Fibroblast of skin of right quadriceps (primary cell): ENCODE measurements around the gene VAV2.
A peak's percentile ranks its signal among the peaks of the same experiment; 100 is the strongest.

Experiments used
- DNase-seq: peaks from one replicate; pipeline ENCODE4 v3.0.0-alpha.2; 2013

The VAV2 gene

DNA sequence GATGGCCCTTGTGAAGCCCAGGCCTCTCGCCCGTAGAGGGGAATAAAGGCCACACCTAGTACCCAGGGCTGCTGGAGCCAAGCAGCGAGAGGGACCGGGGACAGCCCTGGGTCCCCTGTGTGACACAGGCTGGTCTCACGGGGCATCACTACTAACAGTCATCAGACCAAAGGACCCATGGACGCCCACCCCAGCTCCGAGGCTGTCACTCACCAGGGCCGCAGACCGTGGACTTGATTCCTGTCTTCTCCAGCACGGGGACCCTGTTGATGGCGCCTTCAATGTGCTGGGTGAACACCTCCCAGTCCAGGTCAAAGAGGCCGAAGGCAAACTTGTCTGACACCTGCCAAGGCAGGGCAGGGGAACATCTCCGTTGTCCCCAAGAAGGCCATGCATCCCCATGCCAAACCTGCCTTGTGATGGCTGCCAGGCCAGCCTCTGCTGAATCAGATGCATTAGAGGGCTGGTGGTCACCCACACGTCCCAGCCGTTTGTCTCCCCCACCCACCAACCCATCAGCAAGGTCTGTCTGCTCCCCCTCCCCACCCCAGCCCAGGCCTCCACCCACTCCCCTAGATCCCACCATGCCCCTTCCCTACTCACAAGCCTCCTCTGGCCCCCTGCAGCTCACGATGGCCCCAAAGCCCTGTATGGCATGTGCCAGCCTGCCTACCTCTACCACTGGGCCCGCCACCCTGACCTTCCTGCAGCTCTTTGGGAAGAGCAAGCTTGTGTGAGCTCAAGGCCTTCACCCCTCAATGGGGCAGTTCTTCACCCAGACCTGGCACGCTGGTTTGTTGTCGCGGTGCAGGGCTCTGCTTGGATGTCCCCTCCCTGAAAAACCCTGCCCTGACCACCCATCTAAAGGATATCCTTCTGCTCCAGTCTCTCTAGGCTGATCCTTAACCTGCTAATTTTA, 274.8 kb downstream of the VAV2 start:
- no peak for DNase-seq

DNA sequence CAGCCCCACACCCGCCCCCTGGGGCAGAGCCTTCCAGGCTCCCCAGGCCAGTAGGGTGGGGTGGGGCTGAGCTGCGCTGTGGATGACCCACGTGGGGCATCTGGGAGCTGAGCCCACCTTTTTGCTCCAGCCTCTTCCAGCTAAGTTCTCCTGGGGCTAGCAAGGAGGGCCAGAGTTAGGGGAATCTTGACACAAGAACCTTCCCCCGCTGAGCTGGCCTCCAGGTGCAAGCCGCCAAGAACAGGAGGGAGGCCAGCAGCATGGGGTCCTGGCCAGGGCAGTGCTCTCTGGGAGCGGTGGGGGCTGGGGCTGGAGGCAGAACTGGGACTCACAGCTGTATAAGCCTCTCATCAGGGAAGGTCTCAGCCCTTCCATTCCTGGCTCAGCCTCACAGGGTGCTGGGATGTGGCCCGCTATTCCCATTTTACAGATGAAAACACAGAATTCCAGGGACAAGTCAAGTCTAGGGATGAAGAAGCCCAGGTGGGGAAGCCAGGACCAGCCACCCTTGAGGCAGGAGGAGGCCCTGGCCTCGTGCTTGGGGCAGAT, 275.5 kb downstream of the VAV2 start:
- DNase-seq = no peak

- peak; percentile 32 for DNase-seq
These were observed 276.1 kb downstream of the VAV2 start for GRCh38 chr9:133715866-133716563.

DNA sequence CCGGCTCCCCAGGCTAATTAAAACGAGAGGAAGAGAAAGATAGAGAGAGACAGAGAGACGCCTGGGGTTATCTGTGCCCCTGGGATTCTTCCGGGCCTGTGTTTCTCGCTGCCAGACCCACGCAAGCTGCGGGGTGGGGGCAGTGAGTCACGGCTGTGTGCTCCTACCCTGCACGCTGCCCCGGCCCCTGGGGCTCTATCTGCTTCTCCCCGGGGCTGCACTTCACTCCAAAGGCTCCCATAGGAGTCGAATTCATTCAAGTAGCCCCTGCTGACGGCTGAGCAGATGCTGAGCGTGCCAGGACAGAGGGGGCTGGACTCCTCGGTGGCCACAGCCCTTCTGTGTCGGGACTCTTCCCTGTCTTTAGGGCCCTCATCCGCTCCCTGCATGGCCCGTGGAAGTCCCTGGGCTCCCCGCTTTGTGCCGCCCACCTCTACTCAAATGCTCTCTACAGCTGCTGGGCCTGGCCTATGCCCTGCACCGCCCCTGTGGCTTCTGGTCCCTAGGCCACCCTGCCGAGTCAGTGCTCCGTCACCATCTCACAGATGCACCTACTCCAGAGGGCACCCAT, 276.7 kb downstream of the VAV2 start:
- DNase-seq = peak; percentile 35

DNA sequence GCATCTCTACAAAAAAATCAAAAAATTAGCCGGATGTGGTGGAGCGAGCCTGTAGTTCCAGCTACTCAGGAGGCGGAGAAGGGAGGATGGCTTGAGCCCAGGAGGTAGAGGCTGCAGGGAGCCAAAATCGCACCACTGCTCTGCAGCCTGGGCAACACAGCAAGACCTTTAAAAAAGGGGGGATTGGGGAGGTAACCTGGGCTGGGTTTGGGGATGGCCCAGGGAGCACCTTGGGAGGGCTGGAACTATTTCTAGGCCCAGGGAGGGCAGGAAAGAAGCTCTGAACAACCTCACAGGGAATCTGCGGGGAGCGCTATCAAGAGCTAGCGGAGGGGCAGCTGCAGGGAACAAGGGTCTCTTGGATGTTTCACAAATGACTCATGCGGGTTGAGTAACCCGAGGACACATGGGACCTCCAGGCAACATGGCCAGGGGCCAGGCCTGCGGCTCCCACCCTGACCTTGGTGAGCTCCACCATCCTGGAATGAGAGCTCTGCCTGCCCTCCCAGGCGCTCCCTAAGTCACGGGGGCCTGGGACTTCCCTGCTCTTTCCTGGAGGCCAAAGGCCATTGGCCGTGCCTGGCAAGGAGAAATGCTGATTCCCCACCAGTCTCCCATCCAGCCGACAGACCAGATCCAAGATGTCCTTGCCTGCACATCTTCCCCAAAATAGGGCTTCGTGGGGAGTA, 277.4 kb downstream of the VAV2 start:
- DNase-seq = peak; percentile 76

GRCh38 chr9:133713960-133714495, 278.1 kb downstream of the VAV2 start:
- DNase-seq = no peak

DNA sequence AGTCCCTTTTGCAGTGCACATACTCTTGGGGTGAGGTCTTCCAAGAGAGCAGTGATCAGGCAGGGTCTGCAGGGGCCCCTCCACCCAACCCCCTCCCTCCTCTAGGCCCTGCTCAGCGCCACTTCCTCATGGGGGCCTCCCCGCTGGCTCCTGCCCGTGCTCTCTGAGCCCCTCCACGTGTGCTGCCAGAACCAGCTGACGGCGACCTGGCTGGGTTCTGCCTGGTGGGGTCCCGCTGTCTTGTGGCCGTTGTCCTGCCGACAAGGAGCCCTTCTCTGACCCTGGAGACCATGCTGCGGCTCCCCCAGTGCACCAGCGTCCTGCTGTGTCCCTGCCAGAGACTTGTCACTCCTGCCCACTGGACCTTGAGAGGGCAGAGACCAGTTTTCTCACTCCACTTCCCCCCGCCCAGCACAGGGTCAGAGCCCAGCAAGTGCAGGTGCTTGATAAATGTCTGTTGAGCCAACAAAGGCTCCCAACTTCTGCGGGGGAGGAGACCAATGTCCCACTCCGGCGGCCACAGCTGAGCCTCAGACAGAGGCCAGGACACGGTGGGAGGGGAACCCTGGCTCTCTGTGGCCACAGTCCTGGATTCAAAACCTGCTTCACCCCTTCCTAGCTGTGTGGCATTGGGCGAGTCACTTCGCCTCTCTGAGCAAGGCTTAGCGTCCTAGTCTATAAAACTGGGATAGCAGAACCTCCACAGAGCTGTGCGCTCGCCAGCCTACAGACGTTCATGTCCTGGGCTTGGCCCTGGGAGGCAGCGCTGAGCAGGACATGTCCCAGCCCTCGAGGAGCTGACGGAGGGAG, 278.8 kb downstream of the VAV2 start:
- no peak for DNase-seq

GRCh38 chr9:133712221-133713100, 279.7 kb downstream of the VAV2 start:
- no peak for DNase-seq
